Urinary bladder (tissue), 4 donors: ENCODE data around the gene GRIN2A. TPM values are rescaled to one million over a fixed set of nuclear protein-coding genes. Genes with fewer than 3 reads are reported as not detected.

ENCODE experiments used
- DNase-seq: peaks from one replicate; pipeline ENCODE4 v3.0.0-alpha.2; 2015; ENCODE audit errors: extremely low spot score
- H3K27ac ChIP-seq: one replicate; pipeline ENCODE4 v1.5.1; 2013; ENCODE audit warnings: low read depth, mild to moderate bottlenecking, moderate library complexity
- H3K36me3 ChIP-seq: one replicate; pipeline ENCODE4 v1.6.1; 2013; ENCODE audit warnings: mild to moderate bottlenecking, moderate library complexity; ENCODE audit not compliant: insufficient read depth
- H3K4me1 ChIP-seq: one replicate; pipeline ENCODE4 v1.6.1; 2013; ENCODE audit warnings: mild to moderate bottlenecking, moderate library complexity; ENCODE audit not compliant: insufficient read depth
- H3K4me3 ChIP-seq: one replicate; pipeline ENCODE4 v1.5.1; 2013; ENCODE audit warnings: low read depth, low read length
- WGBS: extraction: QIAGEN DNeasy Blood & Tissue Kit; methylation state at CpG from one replicate; pipeline ENCODE4 v1.1.7; 2013; 5-methylcytosine and 5-hydroxymethylcytosine counted together
- polyA plus RNA-seq: library from polyadenylated mRNA; stranded (reverse); fragments of 200-250 nt; gene quantifications from one replicate; pipeline ENCODE4 v1.2.3, GENCODE V29; 2013
- total RNA-seq: library from RNA; depleted of rRNA; stranded (reverse); fragments of >200 nt; gene quantifications from one replicate; pipeline ENCODE4 v1.2.3, GENCODE V29; 2014
- donor health status: healthy with polysubstance abuse.
- donor health status: healthy.

The GRIN2A gene
- total and polyA plus RNA-seq, 2 donors: 0.06 to 0.21 TPM

- no peak overlapping the region for H3K4me3 ChIP-seq
- no peaks in the 10 kb centered on the region for H3K36me3 ChIP-seq
- DNase-seq: no peak
- 46% methylated on average over 5 of the region's 5 CpGs for WGBS
- no peak overlapping the region for H3K27ac ChIP-seq
- no peaks in the 10 kb centered on the region for H3K4me1 ChIP-seq
Observed at GRCh38 chr16:10083301-10083700, 98.9 kb downstream of the GRIN2A start.

GRCh38 chr16:10081201-10081940 is 100.9 kb downstream of the GRIN2A start:
- no peak overlapping the region for H3K27ac ChIP-seq
- no peak for DNase-seq
- WGBS: 84% methylated on average over 1 of the region's 1 CpG

GRCh38 chr16:10080051-10080772 is 102.0 kb downstream of the GRIN2A start:
- no peaks in the 10 kb centered on the region for H3K36me3 ChIP-seq
- 15% methylated on average over 9 of the region's 9 CpGs for WGBS
- H3K27ac ChIP-seq: no peak overlapping the region
- H3K4me3 ChIP-seq: no peak overlapping the region
- DNase-seq: no peak
- H3K4me1 ChIP-seq: no peaks in the 10 kb centered on the region

More at GRCh38 chr16:10081201-10081940, 100.9 kb downstream of the GRIN2A start:
- no peaks in the 10 kb centered on the region for H3K4me1 ChIP-seq
- no peak overlapping the region for H3K4me3 ChIP-seq
- H3K36me3 ChIP-seq: no peaks in the 10 kb centered on the region

GRCh38 chr16:10078541-10078949 is 103.7 kb downstream of the GRIN2A start:
- WGBS: 47% methylated on average over 7 of the region's 7 CpGs
- Histone ChIP-seq H3K36me3 (no peaks in the 10 kb centered on the region), H3K27ac (no peak overlapping the region)

GRCh38 chr16:10077861-10078260 is 104.4 kb downstream of the GRIN2A start:
- no peaks in the 10 kb centered on the region for H3K36me3 ChIP-seq
- H3K4me1 ChIP-seq: no peaks in the 10 kb centered on the region
- no peak overlapping the region for H3K27ac ChIP-seq
- 80% methylated on average over 6 of the region's 6 CpGs for WGBS
- no peak for DNase-seq
- no peak overlapping the region for H3K4me3 ChIP-seq

More at GRCh38 chr16:10078541-10078949, 103.7 kb downstream of the GRIN2A start:
- Histone ChIP-seq H3K4me3 (no peak overlapping the region), H3K4me1 (no peaks in the 10 kb centered on the region)
- no peak for DNase-seq

- 84% methylated on average over 5 of the region's 5 CpGs for WGBS
- Histone ChIP-seq H3K4me1 (no peaks in the 10 kb centered on the region), H3K27ac (no peak overlapping the region), H3K4me3 (no peak overlapping the region), H3K36me3 (no peaks in the 10 kb centered on the region)
- no peak for DNase-seq
Observed at GRCh38 chr16:10076037-10076436, 106.2 kb downstream of the GRIN2A start.

GRCh38 chr16:10070591-10070990 is 111.6 kb downstream of the GRIN2A start:
- Histone ChIP-seq H3K27ac (no peak overlapping the region), H3K4me1 (no peaks in the 10 kb centered on the region), H3K36me3 (no peaks in the 10 kb centered on the region), H3K4me3 (no peak overlapping the region)
- 79% methylated on average over 4 of the region's 4 CpGs for WGBS
- DNase-seq: no peak

GRCh38 chr16:10069374-10069773 is 112.9 kb downstream of the GRIN2A start:
- DNase-seq: no peak
- Histone ChIP-seq H3K4me1 (no peaks in the 10 kb centered on the region), H3K4me3 (no peak overlapping the region), H3K27ac (no peak overlapping the region), H3K36me3 (no peaks in the 10 kb centered on the region)
- WGBS: 55% methylated on average over 3 of the region's 3 CpGs

GRCh38 chr16:10067835-10068234 is 114.4 kb downstream of the GRIN2A start:
- Histone ChIP-seq H3K36me3 (no peaks in the 10 kb centered on the region), H3K4me1 (no peaks in the 10 kb centered on the region), H3K27ac (no peak overlapping the region), H3K4me3 (no peak overlapping the region)
- no peak for DNase-seq
- 45% methylated on average over 2 of the region's 2 CpGs for WGBS

GRCh38 chr16:10067406-10067805 is 114.8 kb downstream of the GRIN2A start:
- H3K4me3 ChIP-seq: no peak overlapping the region
- no peak for DNase-seq
- 75% methylated on average over 4 of the region's 4 CpGs for WGBS

GRCh38 chr16:10065019-10065418 is 117.2 kb downstream of the GRIN2A start:
- H3K4me1 ChIP-seq: no peaks in the 10 kb centered on the region
- WGBS: 67% methylated on average over 4 of the region's 4 CpGs
- no peak for DNase-seq
- no peaks in the 10 kb centered on the region for H3K36me3 ChIP-seq
- H3K27ac ChIP-seq: no peak overlapping the region
- no peak overlapping the region for H3K4me3 ChIP-seq

More at GRCh38 chr16:10067406-10067805, 114.8 kb downstream of the GRIN2A start:
- H3K36me3 ChIP-seq: no peaks in the 10 kb centered on the region
- H3K27ac ChIP-seq: no peak overlapping the region
- H3K4me1 ChIP-seq: no peaks in the 10 kb centered on the region

GRCh38 chr16:10048850-10049249 is 133.4 kb downstream of the GRIN2A start:
- no peak overlapping the region for H3K27ac ChIP-seq
- H3K4me1 ChIP-seq: no peaks in the 10 kb centered on the region
- H3K4me3 ChIP-seq: no peak overlapping the region
- DNase-seq: no peak
- WGBS: 64% methylated on average over 4 of the region's 4 CpGs
- peaks cover 1% of the 10 kb centered on the region for H3K36me3 ChIP-seq

- 87% methylated on average over 4 of the region's 4 CpGs for WGBS
- DNase-seq: no peak
- Histone ChIP-seq H3K4me1 (no peaks in the 10 kb centered on the region), H3K36me3 (peaks cover 1% of the 10 kb centered on the region), H3K27ac (no peak overlapping the region), H3K4me3 (no peak overlapping the region)
Observed at GRCh38 chr16:10045947-10046346, 136.3 kb downstream of the GRIN2A start.

GRCh38 chr16:10045291-10045775 is 136.9 kb downstream of the GRIN2A start:
- peaks cover 1% of the 10 kb centered on the region for H3K36me3 ChIP-seq
- no peak overlapping the region for H3K4me3 ChIP-seq
- no peak for DNase-seq
- H3K4me1 ChIP-seq: no peaks in the 10 kb centered on the region
- WGBS: 39% methylated on average over 5 of the region's 5 CpGs
- H3K27ac ChIP-seq: no peak overlapping the region
